ENCODE data around the gene ACOXL. TPM values are rescaled to one million over a fixed set of nuclear protein-coding genes. Genes with fewer than 3 reads are reported as not detected.

The ACOXL gene
- total and polyA plus RNA-seq, 9 donors, result 0.17 to 0.31 (median 0.23) TPM; not detected in 4

DNA sequence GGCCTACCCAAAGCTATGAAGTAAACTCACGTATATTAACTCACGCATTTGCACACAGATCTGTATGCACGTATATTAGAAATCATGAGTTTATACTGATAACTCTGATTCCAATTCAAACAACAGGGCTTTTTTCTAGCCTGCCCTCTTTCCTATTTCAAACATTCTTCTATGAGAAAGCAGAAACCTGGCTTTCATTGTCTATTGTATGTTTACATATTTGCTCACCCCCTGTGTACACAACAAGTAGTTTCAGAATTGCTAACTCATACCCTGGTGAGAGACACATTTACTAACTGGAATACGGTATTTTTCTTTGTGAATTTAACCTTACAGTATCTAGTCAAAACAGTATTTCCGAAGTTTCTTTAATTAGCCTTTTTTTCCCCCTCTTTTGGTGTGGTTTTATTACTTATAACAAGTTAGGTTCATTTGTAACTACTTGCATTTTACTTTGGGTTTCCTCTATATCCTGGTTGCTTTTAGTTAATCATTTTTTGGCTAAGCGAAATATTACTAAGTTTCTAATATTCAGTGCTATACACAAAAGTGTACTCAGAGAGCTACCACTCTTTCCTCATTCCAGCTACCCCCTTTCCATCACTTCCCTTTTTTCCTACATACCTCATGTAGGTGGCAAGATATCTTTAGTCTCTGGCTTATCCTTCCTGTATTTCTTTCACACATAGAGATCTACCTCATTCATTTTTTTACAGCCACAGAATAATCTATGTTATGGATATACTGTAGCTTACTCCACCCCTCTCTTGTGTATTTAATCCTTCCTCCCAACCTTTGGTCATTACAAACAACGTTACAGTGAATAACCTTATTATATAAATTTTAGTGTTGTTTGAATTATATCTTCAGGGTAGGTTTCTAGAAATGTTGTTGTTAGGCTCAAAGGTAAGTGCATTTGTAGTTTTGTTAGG, 275.6 kb downstream of the ACOXL start:
- no peak for TF ChIP-seq EP300 (IDR thresholded peaks at IDR 0.05)
- TF ChIP-seq, protein P1, sequence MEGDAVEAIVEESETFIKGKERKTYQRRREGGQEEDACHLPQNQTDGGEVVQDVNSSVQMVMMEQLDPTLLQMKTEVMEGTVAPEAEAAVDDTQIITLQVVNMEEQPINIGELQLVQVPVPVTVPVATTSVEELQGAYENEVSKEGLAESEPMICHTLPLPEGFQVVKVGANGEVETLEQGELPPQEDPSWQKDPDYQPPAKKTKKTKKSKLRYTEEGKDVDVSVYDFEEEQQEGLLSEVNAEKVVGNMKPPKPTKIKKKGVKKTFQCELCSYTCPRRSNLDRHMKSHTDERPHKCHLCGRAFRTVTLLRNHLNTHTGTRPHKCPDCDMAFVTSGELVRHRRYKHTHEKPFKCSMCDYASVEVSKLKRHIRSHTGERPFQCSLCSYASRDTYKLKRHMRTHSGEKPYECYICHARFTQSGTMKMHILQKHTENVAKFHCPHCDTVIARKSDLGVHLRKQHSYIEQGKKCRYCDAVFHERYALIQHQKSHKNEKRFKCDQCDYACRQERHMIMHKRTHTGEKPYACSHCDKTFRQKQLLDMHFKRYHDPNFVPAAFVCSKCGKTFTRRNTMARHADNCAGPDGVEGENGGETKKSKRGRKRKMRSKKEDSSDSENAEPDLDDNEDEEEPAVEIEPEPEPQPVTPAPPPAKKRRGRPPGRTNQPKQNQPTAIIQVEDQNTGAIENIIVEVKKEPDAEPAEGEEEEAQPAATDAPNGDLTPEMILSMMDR (IDR thresholded peaks at IDR 0.05), result no peak
- TF ChIP-seq POLR2A (IDR thresholded peaks at IDR 0.05), result no peak
- no peak for DNase-seq
- WGBS, 3 donors, result 71 to 88% (median 74%) methylated on average over 7 of the region's 7 CpGs
- Histone ChIP-seq H3K4me1 (ENCODE audit: insufficient read depth) (no peaks in the 10 kb centered on the region), H3K27me3 (no peaks in the 10 kb centered on the region), H3K9me3 (no peaks in the 10 kb centered on the region), H3K4me3 (no peak overlapping the region), H3K36me3 (no peaks in the 10 kb centered on the region), H3K27ac (no peak overlapping the region)
- intact Hi-C loops (cut with DNase I), result no loop called here

DNA sequence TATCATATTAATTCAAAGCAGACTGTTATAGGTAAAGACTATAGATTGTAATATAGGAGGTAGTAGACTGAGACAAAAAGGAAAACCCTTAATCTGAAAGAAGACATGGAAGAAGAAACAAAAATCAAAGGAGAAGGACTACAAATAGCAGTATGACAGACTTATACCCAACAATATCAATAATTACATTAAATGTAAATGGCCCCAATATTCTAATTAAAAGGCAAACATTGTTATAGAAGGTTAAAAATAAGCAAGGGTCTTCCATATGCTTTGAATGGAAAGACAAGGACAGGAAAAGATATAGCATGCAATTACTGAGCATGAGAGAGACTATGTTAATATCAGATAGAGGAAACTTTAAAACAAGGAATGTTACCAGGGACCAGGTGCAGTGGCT, 278.8 kb downstream of the ACOXL start:
- Histone ChIP-seq H3K4me1 (ENCODE audit: insufficient read depth) (no peaks in the 10 kb centered on the region), H3K9me3 (no peaks in the 10 kb centered on the region), H3K27me3 (no peaks in the 10 kb centered on the region), H3K4me3 (no peak overlapping the region), H3K36me3 (no peaks in the 10 kb centered on the region), H3K27ac (no peak overlapping the region)
- no peak for TF ChIP-seq POLR2A (IDR thresholded peaks at IDR 0.05)
- TF ChIP-seq, protein P1 (IDR thresholded peaks at IDR 0.05), result no peak
- TF ChIP-seq EP300 (IDR thresholded peaks at IDR 0.05), result no peak
- no peak for DNase-seq
- intact Hi-C loops (cut with DNase I), result no loop called here

DNA sequence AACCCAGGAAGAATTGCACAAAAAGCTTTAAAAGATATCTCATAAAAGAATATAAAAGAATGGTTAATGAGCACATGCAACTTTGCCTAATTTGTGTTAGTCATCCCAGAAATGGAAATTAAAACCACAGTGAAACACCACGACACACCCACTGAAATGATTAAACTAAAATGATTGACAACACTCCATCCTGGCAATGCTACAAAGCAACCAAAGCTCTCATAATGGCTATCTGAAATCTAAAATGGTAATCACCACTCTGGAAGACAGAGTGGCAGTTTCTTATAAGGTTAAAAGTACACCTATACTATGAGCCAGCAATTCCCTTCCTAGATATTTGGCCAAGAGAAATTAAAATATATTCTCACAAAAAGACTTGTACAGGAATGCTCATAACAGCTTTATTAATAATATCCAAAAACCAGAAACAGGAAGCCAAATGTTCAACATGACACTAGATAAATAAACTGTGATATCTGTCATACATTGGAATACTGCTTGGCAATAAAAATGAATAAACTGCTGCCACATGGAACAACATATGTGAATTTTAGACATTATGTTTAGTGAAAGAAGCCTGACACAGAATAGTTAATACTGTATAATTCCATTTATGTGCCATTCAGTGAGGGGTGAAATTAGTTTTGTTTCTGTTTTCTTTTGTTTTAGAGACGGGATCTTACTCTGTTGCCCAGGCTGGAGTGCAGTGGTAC, 283.1 kb downstream of the ACOXL start:
- intact Hi-C loops (cut with DNase I), result no loop called here
- DNase-seq, result no peak
- H3K4me1 ChIP-seq (ENCODE audit: insufficient read depth), result no peaks in the 10 kb centered on the region
- no peak overlapping the region for H3K4me3 ChIP-seq
- no peak for TF ChIP-seq POLR2A (IDR thresholded peaks at IDR 0.05)
- H3K9me3 ChIP-seq, result no peaks in the 10 kb centered on the region
- no peak overlapping the region for H3K27ac ChIP-seq
- H3K36me3 ChIP-seq, result no peaks in the 10 kb centered on the region
- H3K27me3 ChIP-seq, result no peaks in the 10 kb centered on the region
- WGBS, 3 donors, result 58 to 71% (median 58%) methylated on average over 2 of the region's 2 CpGs

DNA sequence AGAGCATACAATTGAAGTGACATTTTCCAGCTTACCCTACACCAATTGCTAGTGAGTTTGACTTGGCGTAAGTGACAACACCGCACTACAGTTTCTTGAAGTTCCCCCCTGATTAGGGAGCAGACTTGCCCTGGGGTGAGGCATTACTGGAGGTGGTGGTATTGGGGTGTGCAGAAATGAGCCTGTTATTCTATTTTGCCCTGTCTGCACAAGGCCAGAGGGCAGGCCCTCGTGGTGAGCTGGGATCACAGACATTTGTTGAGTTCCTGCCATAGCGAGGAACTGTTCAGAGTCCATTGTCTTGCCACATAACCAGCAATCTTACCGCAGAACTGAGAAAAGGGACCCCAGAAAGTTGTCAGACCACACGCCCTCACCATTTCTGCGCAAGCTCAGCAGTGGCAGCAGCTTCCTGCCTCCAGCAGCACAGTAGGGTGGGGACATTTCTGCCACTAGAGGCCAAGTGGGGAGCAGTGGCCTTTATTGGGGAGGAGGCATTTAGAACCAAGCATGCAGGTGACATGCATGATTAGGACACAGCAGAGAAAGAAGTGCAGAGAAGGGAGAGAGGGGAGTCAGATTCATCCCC, 284.8 kb downstream of the ACOXL start:
- no peaks in the 10 kb centered on the region for H3K9me3 ChIP-seq
- H3K27me3 ChIP-seq, result no peaks in the 10 kb centered on the region
- intact Hi-C loops (cut with DNase I), result no loop called here
- DNase-seq, result no peak
- H3K27ac ChIP-seq, result no peak overlapping the region
- TF ChIP-seq EP300 (IDR thresholded peaks at IDR 0.05), result no peak
- TF ChIP-seq, protein P1 (IDR thresholded peaks at IDR 0.05), result no peak
- no peak for TF ChIP-seq POLR2A (IDR thresholded peaks at IDR 0.05)
- 90 to 93% (median 92%) methylated on average over 7 of the region's 7 CpGs for WGBS, 3 donors
- no peaks in the 10 kb centered on the region for H3K4me1 ChIP-seq (ENCODE audit: insufficient read depth)
- H3K4me3 ChIP-seq, result no peak overlapping the region
- no peaks in the 10 kb centered on the region for H3K36me3 ChIP-seq

Data from ovary (tissue), 9 donors.